GM15510 (cell line): ENCODE results near the gene NAXE.

Experiments
- POLR2A ChIP-seq: IDR thresholded peaks from 3 replicates; pipeline ENCODE4 v1.6.1; 2011; ENCODE audit warnings: borderline replicate concordance; ENCODE audit not compliant: insufficient read length; ENCODE audit errors: extremely low read depth

The NAXE gene

GRCh38 chr1:156625436-156626078 is 34.0 kb downstream of the NAXE start:
- no peak for TF ChIP-seq POLR2A

- TF ChIP-seq POLR2A, result no peak
Observed at GRCh38 chr1:156626079-156626438, 34.5 kb downstream of the NAXE start.

GRCh38 chr1:156627313-156627880 is 35.8 kb downstream of the NAXE start:
- TF ChIP-seq POLR2A, result no peak

- no peak for TF ChIP-seq POLR2A
Observed at GRCh38 chr1:156629823-156630449, 38.4 kb downstream of the NAXE start.

GRCh38 chr1:156632355-156632754 is 40.8 kb downstream of the NAXE start:
- no peak for TF ChIP-seq POLR2A

- no peak for TF ChIP-seq POLR2A
Observed at GRCh38 chr1:156638189-156638985, 46.8 kb downstream of the NAXE start.

GRCh38 chr1:156639601-156640101 is 48.1 kb downstream of the NAXE start:
- TF ChIP-seq POLR2A, result no peak

GRCh38 chr1:156640842-156641706 is 49.5 kb downstream of the NAXE start:
- TF ChIP-seq POLR2A, result no peak

- TF ChIP-seq POLR2A, result no peak
Observed at GRCh38 chr1:156641761-156642264, 50.2 kb downstream of the NAXE start, which contains the start of gene BCAN. Gene BCAN, plus strand, starts transcription at chr1:156642117. Its CDS starts 3,938 bp downstream, at chr1:156646055.

- TF ChIP-seq POLR2A, result no peak
Observed at GRCh38 chr1:156642265-156643048, 50.9 kb downstream of the NAXE start.

- TF ChIP-seq POLR2A, result no peak
Observed at GRCh38 chr1:156643049-156643777, 51.6 kb downstream of the NAXE start.

GRCh38 chr1:156643778-156644092 is 52.2 kb downstream of the NAXE start:
- TF ChIP-seq POLR2A, result no peak
